Right ventricle myocardium superior (tissue), 1 donor: ENCODE results near the gene RRAD. TPM values are rescaled to one million over a fixed set of nuclear protein-coding genes. Genes with fewer than 3 reads are reported as not detected.
A peak's percentile ranks its signal among the peaks of the same experiment; 100 is the strongest.
"Not testable (repeated sequence)": the region's sequence is repeated elsewhere in the genome, so short reads cannot be mapped to it uniquely, and the experiment has no call there.

ENCODE experiments used
- ATAC-seq: fragments of 200-7000 bp; cut with Tn5 transposase; one replicate; pipeline ENCODE4 v1.9.1; 2020; ENCODE audit warnings: mild to moderate bottlenecking; ENCODE audit not compliant: poor library complexity
- DNase-seq: peaks from one replicate; pipeline ENCODE4 v3.0.0-alpha.2; 2020
- intact Hi-C: fragments of 100-400 bp; cut with DNase I; formaldehyde crosslinking; loops from one replicate; pipeline ENCODE4 v1.11.2; 2022
- total RNA-seq: library from RNA; stranded (reverse); fragmentation: NEBNext Ultra II Directional; extraction: Animal tissue kit (Norgen Biotek cat#: 25700); gene quantifications from one replicate; pipeline ENCODE4 v1.2.1, GENCODE V29; 2021
- donor health status: DM: no; HTN: yes; CAD: no; lungs with severe emphysema.

RRAD gene
- total RNA-seq, 1 donor from 2014 or later, result 95.4 TPM

GRCh38 chr16:66936889-66937554 lies 11.7 kb upstream of the RRAD start:
- intact Hi-C loops, result loop anchor here (5.0 kb wide), 1 partner anchor 35 kb away; no protein-coding TSS in a partner anchor
- no peak for DNase-seq
- no peak for ATAC-seq

- peak; percentile 53 for ATAC-seq
Measured at GRCh38 chr16:66936462-66936861, 11.1 kb upstream of the RRAD start.

GRCh38 chr16:66935314-66936011 lies 10.1 kb upstream of the RRAD start, which contains the start of gene CES2:
TSS of gene CES2 (plus strand) at chr16:66935516. CDS start at chr16:66935636, 120 bp downstream.
- intact Hi-C loops, result loop anchor here (5.0 kb wide), 1 partner anchor 33 kb away; no protein-coding TSS in a partner anchor
- DNase-seq (peak; percentile 78), ATAC-seq (peak; percentile 77)

More at GRCh38 chr16:66936462-66936861, 11.1 kb upstream of the RRAD start:
- intact Hi-C loops, result loop anchor here (5.0 kb wide), 1 partner anchor 34 kb away; no protein-coding TSS in a partner anchor
- no peak for DNase-seq

GRCh38 chr16:66934839-66935313 lies 9.5 kb upstream of the RRAD start:
- ATAC-seq, DNase-seq: not testable (repeated sequence)
- intact Hi-C loops, result loop anchor here (5.0 kb wide), 1 partner anchor 33 kb away; no protein-coding TSS in a partner anchor

DNA sequence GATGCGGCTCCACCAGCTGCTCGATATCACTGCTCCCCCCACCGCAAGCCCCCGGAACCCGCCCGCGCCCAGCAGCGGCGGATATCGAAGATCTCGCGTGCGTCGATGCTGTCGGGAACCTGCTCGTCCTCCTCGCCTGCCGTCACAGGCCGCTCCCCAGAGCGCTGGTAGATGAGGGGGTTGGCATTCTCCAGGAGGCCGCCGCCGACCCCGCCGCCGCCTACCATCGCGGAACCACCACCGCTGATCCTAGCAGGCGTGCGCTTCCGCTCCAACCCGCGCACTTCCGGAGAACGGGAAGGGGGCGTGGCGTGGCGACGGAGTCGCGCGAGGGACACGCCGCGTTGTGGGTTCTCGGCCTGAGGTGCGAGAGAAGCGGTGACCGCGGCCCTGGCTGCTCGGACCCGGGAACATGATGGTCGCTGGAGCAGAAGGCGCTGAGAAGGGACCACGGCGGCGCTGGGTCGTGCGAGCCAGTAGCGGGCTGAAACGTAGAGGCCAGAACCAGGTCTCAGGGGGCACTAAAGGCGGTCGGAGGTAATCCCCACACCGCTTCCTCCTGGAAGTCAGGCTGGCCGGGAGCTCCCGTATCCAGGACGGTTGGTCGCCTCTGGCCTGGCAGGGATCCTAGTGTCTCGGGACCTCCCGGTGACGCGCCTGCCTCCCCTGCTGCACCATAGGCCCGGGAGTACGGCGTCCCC lies 9.0 kb upstream of the RRAD start, which contains the start of gene CIAO2B:
TSS of gene CIAO2B (minus strand) at position 265 of the 701 bp plus-strand sequence. CDS start at position 227, 38 bp downstream.
- intact Hi-C loops, result no loop called here
- ATAC-seq, result peak; percentile 86

DNA sequence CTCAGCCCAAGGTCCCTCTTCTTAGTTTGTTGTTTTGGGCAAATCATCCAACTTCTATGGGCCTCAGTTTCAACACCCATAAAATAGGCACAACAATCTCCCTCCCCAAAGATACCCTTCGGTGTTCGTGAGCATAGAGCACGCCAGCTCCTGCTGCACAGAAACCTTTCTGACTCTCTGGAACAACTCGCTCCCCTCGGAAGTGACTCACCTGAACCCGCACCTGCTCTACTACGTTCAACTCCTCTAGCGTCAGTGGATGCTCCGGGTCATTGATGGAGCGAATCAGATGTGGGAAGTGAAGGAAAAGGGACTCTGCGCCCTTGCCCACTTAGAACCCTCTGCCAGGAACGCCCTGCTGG lies 8.4 kb upstream of the RRAD start:
- intact Hi-C loops, result no loop called here
- DNase-seq (no peak), ATAC-seq (no peak)

More for the DNA sequence above, 9.0 kb upstream of the RRAD start, which contains the start of gene CIAO2B:
- DNase-seq, result peak; percentile 95

DNA sequence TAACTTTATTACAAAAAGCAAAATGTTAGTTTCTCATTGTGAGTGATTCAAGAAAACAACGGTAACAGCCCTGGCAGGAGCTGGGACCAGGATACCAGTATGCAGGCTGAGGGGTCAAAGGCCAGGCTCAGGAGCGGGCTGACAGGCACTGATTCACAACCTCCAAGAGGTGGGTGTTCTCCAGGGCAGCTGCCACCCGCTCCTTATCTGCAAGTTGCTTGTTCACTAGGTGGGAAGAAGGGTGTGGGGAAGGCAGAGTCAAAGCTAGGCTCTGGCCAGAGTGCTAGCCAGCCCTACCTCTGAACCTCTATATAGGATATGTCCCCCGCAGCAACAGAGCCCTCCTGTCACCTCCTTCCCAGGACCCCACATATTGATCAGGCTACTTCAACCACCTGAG lies 6.7 kb upstream of the RRAD start:
- no peak for ATAC-seq
- intact Hi-C loops, result no loop called here
- DNase-seq, result no peak

DNA sequence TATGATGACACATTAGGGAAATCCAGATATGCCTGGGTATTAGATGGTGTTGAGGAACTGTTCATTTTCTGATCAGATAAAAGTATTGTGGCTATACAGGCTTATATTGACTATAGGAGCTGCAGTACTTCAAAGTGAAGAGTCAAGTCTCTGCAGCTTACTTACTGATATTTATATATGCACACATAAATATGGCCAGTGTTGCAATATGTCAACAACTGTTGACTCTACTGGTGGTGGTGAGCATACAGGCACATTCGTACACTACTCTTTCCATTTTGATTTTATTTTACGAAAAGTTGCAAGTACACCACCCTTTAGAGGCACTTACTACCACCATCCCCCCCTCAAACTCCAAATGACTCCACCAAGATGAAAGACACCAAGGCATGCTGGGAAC lies 6.3 kb upstream of the RRAD start:
- ATAC-seq (no peak), DNase-seq (no peak)
- intact Hi-C loops, result no loop called here

- ATAC-seq, result no peak
- peak; percentile 26 for DNase-seq
- intact Hi-C loops, result no loop called here
Measured at GRCh38 chr16:66930189-66930588, 4.9 kb upstream of the RRAD start.

DNA sequence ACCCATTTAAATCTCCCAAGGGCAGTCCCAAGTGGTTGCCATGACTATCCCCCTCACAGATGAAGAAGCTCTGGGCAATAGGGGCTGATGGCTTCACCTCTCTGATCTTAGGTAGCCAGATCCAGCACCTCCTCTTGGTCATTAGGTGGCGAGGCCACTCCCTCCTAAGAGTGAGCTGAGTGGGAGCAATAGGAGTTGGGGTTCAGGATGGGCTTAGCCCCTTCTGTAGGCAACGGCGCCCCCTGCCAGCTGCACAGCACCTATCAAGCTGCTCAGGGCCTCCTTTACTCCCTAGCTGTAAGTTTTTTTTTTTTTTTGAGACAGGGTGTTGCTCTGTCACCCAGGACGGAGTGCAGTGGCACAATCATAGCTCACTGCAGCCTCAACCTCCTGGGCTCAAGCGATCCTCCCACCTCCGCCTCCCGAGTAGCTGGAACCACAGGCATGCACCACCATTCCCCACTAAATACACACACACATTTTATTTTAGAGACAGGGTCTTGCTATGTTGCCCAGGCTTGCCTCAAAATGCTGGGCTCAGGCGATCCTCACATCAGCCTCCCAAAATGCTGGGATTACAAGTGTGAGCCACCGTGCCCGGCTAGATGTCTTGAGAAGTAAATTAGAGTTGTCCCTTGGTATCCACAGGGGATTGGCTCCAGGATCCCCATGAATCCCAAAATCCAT lies 3.5 kb upstream of the RRAD start:
- DNase-seq, result no peak
- intact Hi-C loops, result no loop called here
- ATAC-seq, result no peak

DNA sequence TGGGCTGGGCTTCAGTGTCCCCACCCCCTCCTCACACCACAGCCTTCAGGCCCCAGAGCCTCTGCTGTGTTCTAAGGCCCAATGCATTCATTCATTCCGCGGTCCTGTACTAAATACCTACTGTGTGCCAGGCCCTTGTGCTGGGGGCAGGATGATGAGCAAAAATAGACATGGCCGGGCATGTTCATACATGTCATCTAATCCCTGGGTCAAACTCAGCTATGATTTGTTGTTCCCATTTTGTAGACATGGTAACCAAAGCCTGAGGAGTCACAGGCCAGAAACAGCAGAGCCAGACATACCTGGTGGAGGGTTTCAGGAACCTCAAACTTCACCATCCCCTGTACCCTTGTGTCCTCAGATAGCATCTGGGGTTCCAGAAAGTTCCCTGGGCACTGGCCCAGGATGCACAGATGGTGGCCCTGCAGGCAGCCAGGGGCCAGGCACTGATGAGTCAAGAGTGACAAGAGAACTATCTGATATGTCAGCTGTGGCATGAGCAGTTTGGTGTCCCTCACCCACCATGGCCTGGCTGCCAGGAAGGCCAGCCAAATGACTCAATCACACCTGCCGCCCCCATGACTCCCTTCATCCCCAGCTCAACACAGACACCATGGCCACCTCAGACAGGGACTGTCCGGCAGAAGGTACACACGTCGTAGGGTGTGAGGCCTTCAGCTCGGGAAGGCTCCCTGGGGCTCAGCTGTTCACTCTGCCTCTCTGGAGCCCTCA lies 2.7 kb upstream of the RRAD start:
- intact Hi-C loops, result no loop called here
- no peak for DNase-seq
- no peak for ATAC-seq

DNA sequence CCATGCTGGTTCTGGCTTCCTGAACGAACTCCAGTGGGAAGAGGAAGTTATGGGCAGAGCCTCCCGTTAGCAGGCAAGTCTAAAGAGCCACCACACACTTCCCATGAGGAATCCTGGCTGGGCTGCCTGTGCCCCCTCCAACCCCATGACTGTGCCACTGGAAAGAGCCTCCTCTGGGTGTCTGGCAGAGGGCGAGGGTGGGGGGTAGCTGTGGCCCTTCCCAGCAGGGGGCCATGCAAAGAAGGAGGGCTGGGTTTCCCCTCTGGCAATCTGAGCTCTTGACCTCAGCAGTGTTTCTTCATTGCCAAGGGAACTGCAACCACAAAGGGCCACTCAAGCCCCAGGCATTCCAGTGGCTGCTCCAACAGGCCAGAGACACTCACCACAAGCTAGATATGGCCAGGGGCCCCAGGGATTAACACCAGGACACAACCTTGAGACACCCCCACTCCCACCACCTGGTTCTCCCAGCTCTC lies 1.7 kb upstream of the RRAD start:
- ATAC-seq, result peak; percentile 10
- DNase-seq, result no peak
- intact Hi-C loops, result no loop called here

DNA sequence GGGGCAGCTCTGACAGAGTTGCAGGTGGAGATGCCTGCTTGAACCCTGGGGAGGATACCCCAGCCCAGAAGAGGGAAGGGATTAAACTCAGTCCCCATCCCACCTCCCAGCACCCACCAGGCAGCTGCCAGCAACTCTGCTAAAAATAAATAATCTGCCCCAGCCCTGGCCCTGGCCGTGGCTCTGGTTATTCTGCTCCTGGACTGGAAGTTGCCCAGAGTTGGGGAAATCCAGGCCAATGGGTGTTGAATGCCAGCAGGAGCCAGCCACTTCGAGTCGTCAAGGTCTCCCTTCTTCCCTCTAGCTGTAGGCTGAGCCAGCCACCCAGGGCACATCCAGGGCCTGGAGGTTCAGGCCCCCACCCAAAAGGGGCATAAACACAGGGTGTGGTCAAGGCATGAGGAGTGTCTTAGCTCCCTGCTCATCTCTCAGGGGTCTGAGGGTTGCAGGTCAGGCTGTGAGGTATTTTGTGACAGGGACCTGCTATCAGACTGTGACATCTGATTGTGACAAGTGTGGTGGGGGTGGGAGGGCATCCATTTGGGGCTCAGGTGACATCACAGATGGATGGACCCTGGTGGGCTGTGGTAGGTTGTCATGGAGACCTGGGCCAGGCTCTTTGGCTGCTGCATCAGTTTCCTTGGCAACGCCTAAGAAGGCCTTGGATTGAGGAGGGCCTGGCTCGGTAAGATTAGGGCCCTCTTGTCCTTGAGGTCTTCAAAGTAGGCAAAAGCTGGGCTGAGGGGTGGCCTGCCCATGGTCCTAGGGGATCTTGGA lies 1.0 kb upstream of the RRAD start:
- intact Hi-C loops, result no loop called here
- ATAC-seq (peak; percentile 58), DNase-seq (peak; percentile 74)

DNA sequence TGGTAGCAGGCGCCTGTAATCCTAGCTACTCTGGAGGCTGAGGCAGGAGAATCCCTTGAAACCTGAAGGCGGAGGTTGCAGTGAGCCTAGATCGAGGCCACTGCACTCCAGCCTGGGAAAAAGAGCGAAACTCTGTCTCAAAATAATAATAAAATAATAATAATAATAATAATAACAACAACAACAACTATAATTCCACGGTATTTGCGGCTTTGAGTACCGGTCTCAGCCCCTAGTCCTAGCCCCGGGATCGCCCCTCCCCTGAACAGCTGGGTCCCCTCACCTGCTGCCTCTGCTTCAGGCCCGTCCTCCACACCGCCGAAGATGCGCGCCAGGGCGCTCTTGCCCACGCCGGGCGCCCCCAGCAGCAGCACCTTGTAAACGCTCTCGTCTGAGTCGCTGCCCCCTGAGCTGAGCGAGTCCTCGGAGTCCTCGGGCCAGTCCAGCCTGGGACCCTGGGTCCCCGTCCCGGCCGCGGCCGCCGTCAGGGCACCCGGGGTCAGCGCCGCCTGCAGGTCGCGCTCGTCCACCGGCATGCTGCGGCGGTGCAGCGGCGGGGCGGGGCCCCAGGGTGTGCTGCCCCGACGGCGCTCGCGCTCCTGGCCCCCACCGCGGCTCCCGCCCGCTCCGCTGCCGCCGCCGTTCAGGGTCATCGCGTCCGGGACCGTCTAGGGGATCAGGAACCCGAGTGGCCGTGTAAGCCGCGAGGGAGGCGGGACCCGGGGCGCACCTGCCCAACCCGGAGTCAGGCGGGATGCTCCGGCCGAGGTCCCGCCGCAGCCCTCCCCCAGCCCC lies 611 bp downstream of the RRAD start:
- no peak for DNase-seq
- intact Hi-C loops, result no loop called here
- ATAC-seq, result peak; percentile 32

- ATAC-seq (peak; percentile 1), DNase-seq (no peak)
- intact Hi-C loops, result loop anchor here (2.0 kb wide), 1 partner anchor 17 kb away; no protein-coding TSS in a partner anchor
Measured at GRCh38 chr16:66923866-66924265, 1.5 kb downstream of the RRAD start.

DNA sequence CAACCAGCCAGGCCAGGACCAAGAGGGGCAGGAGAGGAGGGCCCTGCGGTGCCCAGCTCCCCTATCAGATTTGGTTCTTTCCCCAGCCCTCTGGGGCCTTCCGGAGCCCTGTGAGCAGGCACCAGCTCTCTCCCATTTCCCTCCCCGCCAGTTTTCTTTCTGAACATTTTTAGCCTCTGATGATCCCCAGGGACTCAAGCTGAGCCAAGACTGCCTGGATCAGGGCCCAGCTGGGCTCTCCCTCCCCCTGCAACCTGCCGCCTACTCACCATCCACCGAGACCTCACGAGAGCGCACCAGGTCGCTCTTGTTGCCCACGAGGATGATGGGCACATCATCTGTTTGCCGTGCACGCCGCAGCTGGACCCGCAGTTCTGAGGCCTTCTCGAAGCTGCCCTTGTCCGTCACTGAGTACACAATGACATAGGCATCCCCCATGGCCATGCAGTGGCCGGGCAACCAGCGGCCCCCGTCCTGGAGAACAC lies 2.0 kb downstream of the RRAD start:
- intact Hi-C loops, result loop anchor here (2.0 kb wide), 1 partner anchor 16 kb away; no protein-coding TSS in a partner anchor
- ATAC-seq (peak; percentile 34), DNase-seq (peak; percentile 75)
